ENCODE results near the gene NR2C2AP. TPM values are rescaled to one million over a fixed set of nuclear protein-coding genes. Genes with fewer than 3 reads are reported as not detected.

The NR2C2AP gene, protein sequence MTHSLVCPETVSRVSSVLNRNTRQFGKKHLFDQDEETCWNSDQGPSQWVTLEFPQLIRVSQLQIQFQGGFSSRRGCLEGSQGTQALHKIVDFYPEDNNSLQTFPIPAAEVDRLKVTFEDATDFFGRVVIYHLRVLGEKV
- 26.5 to 31.8 TPM (median 30.6 TPM) in 5 replicates for total RNA-seq (2022; extraction: Qiagen RNA extraction; ENCODE audit: low read depth)

DNA sequence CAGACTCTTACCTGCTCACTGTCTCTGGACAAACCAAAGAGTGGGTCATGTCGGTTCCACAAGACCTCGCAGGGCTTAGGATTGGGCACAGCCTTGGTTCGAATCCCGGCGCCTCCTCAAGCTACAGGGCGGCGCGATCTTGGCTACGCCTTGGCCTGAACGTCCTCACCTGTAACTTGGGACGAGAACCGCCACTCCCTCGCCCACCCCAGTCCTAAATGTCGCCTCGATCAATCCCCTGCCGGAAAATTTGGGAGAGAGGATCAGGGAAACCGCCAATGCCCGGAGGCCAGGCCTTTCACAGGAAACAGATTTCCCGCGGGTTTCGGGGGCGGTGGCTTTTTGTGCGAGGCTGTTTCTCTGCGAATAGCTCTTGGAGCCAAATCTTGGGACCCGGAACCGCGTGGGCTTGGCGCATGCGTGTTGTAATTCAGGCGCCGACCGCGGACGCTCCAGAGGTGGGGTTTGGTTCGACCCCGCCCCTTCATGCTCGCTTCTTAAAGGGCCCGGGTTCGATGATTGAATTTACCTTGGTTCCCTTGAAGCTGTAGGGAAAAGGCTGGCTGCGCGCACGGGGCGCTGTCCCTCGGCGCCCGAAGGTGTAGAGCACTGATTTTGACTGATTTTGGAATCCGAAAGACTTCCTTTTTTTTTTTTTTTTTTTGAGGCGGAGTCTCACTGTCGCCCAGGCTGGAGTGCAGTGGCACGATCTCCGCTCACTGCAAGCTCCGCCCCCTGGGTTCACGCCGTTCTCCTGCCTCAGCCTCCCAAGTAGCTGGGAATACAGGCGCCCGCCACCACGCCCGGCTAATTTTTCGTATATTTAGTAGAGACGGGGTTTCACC, at the start of gene NR2C2AP:
NR2C2AP (minus strand) TSS at position 403 of the 845 bp plus-strand sequence; CDS start at position 49, 354 bp downstream.

DNA sequence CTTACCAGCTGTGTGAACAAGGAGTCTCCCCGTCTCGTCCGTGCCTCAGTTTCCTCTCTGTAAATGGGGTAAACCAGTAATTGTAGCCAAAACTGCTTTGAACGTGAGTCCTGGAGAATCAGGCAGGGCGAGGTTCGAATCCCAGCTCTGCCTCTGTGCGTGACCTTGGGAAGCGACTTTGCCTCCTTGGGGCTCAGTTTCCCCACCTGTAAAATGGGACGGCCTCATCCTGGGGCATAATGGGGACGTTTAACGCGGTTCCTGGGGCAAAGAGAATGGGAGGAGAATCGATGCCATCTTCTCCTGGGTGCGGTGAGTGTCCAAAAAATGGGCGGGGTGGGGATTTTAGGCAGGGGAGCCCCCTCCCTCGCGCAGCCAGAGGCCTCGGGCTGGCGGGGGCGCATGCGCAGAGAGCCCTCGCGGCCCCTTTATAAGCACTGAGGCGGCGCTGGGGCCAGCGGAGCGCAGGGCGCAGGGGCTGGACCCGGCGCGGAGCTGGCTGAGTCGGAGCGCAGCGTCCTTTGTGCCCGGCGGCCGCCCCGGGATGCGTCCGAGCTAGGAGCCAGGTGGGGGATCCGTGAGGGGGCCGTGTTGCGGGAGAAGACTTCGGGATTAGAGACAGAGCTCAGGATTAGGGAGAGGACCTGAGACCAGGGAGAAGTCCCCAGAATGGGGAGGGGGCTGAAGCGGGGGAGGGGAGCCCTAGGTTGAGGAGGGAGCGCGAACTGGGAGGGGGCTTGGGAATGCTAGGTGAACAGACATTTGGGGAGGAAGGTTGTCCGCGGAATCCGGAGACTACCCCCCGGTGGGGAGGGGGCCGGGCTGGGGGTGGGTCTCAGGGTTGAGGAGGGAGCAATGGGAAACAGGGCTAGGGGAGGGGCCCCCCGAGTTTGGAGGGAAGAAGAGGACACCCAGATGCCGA, 8.5 kb upstream of the NR2C2AP start, which contains the start of gene NCAN:
NCAN (plus strand) TSS at position 460 of the 922 bp plus-strand sequence. CDS start 4,996 bp downstream, outside the sequence.

DNA sequence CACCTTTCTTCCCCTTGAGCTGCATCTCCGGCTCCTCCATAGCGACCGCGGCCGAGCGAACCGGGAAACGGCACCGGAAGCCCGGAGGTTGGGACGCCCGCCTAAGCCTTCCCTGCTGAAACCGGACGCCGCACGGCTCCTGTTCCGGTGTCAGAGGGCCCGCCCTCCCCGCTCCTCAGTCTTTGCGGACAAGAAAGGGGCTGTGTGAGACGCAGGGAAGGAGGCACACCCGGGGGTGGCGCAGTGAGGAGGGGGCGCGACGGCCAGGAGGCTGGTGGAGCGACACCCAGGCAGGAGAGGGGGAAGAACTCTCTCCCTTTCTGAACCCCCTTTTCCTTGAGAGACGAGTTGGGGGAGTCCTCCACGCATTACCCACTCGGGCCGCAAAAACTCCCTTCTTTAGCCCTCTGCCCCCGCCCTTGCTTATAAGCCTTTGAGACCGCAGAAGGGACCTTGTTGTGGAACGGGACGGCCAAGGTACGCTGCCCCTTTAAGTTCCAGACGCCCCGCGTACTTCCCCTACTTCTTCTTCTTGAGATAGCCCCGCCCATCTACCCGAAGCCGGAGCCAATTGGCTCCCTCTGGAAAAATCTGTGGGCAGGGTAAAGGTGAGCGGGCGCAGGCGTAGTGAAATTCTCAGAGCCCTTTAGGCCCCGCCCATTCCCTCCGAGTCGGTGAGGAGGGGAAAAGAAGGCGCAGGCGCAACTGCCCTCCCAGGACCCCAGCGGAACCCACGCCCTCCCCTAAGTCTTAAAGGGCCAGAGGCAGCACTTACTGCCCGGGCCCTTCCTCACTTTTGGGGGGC, 10.9 kb downstream of the NR2C2AP start, which contains the start of the genes BORCS8 and RFXANK:
BORCS8 (minus strand) TSS at position 75 of the 805 bp plus-strand sequence; CDS start at position 40, 35 bp downstream.
RFXANK (plus strand) TSS at position 181 of the 805 bp plus-strand sequence. CDS start 1,689 bp downstream, outside the sequence.

DNA sequence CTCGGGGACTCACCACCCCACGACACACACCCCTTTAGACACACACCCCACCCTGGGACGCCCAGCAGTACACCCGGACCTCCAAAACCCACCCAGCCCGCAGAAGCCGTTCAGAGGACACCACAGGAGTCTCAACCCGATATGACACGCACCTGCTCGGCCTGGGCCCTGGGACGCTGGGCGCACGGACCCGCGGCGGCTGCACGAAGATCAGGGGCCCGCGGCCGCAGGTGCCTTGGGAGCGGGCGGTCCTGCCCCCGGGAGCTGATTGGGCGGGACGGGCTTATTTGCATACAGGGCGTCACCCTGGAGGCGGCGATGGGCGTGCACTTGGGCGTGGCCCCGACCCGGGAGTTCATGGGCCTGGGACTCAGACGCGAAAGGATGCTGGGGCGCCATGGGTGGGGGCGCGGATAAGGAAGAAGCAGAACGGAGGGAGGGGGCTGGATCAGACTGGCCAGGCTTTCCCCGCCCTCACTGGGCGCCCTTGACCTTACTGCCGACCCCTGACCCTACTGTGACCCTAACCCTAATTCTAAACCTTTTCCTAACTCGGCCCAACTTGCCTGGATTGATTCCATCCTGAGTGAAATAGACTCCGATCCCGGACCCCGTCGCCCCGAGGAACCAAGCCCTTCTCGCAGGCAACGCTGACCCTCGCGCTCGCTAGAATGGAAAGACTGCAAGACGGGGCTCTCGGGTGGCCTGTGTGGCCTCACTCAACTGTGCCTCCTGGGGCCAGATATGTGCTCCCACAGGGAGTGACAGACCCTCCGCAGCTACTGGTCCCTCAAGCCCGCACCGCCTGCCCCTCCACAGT, 33.0 kb downstream of the NR2C2AP start, which contains the start of gene MEF2B:
MEF2B (minus strand) TSS at position 211 of the 820 bp plus-strand sequence. CDS start 19,528 bp downstream, outside the sequence.

Other genes starting within 250 kb of the NR2C2AP start
- gene SUGP2, start 169.9 kb downstream of the NR2C2AP start, total RNA-seq (2022; extraction: Qiagen RNA extraction; ENCODE audit: low read depth) = 21.2 to 38.5 TPM (median 30.9 TPM) in 5 replicates
- 23.8 to 30.4 TPM (median 29.8 TPM) in 5 replicates for gene ARMC6, start 169.8 kb downstream of the NR2C2AP start, total RNA-seq (2022; extraction: Qiagen RNA extraction; ENCODE audit: low read depth)
- gene SLC25A42, start 139.4 kb downstream of the NR2C2AP start, total RNA-seq (2022; extraction: Qiagen RNA extraction; ENCODE audit: low read depth) = 0.19 to 1.1 TPM (median 0.87 TPM) in 5 replicates
- gene TMEM161A, start 64.9 kb downstream of the NR2C2AP start, total RNA-seq (2022; extraction: Qiagen RNA extraction; ENCODE audit: low read depth) = 11.6 to 27.0 TPM (median 24.9 TPM) in 5 replicates
- 0.15 to 0.82 TPM (median 0.63 TPM) in 5 replicates for gene MEF2B, start 33.2 kb downstream of the NR2C2AP start, total RNA-seq (2022; extraction: Qiagen RNA extraction; ENCODE audit: low read depth)
- 9.2 to 12.7 TPM (median 11.5 TPM) in 5 replicates for gene BORCS8, start 11.3 kb downstream of the NR2C2AP start, total RNA-seq (2022; extraction: Qiagen RNA extraction; ENCODE audit: low read depth)
- 26.4 to 47.2 TPM (median 43.9 TPM) in 5 replicates for gene RFXANK, start 11.2 kb downstream of the NR2C2AP start, total RNA-seq (2022; extraction: Qiagen RNA extraction; ENCODE audit: low read depth)
- gene NCAN, start 8.5 kb upstream of the NR2C2AP start, total RNA-seq (2022; extraction: Qiagen RNA extraction; ENCODE audit: low read depth) = 0.02 TPM in 1 of 5 replicates, not detected in the others
- 0.33 to 2.2 TPM (median 0.50 TPM) in 5 replicates for gene TM6SF2, start 69.9 kb upstream of the NR2C2AP start, total RNA-seq (2022; extraction: Qiagen RNA extraction; ENCODE audit: low read depth)
- 25.3 to 34.4 TPM (median 26.8 TPM) in 5 replicates for gene SUGP1, start 117.1 kb upstream of the NR2C2AP start, total RNA-seq (2022; extraction: Qiagen RNA extraction; ENCODE audit: low read depth)
- 7.4 to 16.0 TPM (median 14.3 TPM) in 5 replicates for gene MAU2, start 117.4 kb upstream of the NR2C2AP start, total RNA-seq (2022; extraction: Qiagen RNA extraction; ENCODE audit: low read depth)
- 31.9 to 50.8 TPM (median 43.6 TPM) in 5 replicates for gene GATAD2A, start 202.3 kb upstream of the NR2C2AP start, total RNA-seq (2022; extraction: Qiagen RNA extraction; ENCODE audit: low read depth)

All from A549 treated with ZK216348 at 1 μM for 4 hours (cell line).